NCI-H1048 (cell line): ENCODE measurements around the gene RAP2B.
"Not testable (repeated sequence)": the region's sequence is repeated elsewhere in the genome, so short reads cannot be mapped to it uniquely, and the experiment has no call there.

Source experiments
- DNase-seq: peaks from one replicate; lab custom pipeline; 2025; lab: John Stamatoyannopoulos, UW

The RAP2B gene

GRCh38 chr3:153161714-153162512 is at the start of gene RAP2B:
RAP2B (plus strand) TSS chr3:153162226; CDS start chr3:153162694, 468 bp downstream.
- peak; percentile 61 for DNase-seq

GRCh38 chr3:153113541-153113940 is 48.5 kb upstream of the RAP2B start:
- DNase-seq: no peak

GRCh38 chr3:153114270-153114669 is 47.8 kb upstream of the RAP2B start:
- not testable (repeated sequence) for DNase-seq

GRCh38 chr3:153115326-153115725 is 46.7 kb upstream of the RAP2B start:
- no peak for DNase-seq

GRCh38 chr3:153127788-153128187 is 34.2 kb upstream of the RAP2B start:
- DNase-seq: no peak

- DNase-seq: no peak
These were observed 32.6 kb upstream of the RAP2B start for GRCh38 chr3:153129426-153129825.

GRCh38 chr3:153129866-153130265 is 32.2 kb upstream of the RAP2B start:
- DNase-seq: no peak

- DNase-seq: no peak
These were observed 31.6 kb upstream of the RAP2B start for GRCh38 chr3:153130312-153130977.

GRCh38 chr3:153137626-153138025 is 24.4 kb upstream of the RAP2B start:
- no peak for DNase-seq

- no peak for DNase-seq
These were observed 23.5 kb upstream of the RAP2B start for GRCh38 chr3:153138276-153139210.

- no peak for DNase-seq
These were observed 19.1 kb upstream of the RAP2B start for GRCh38 chr3:153142961-153143360.

GRCh38 chr3:153144071-153144470 is 18.0 kb upstream of the RAP2B start:
- no peak for DNase-seq

GRCh38 chr3:153144779-153145178 is 17.2 kb upstream of the RAP2B start:
- DNase-seq: no peak

GRCh38 chr3:153145454-153145853 is 16.6 kb upstream of the RAP2B start:
- DNase-seq: no peak

GRCh38 chr3:153146191-153147053 is 15.6 kb upstream of the RAP2B start:
- no peak for DNase-seq

GRCh38 chr3:153150991-153151390 is 11.0 kb upstream of the RAP2B start:
- no peak for DNase-seq

GRCh38 chr3:153155786-153156185 is 6.2 kb upstream of the RAP2B start:
- not testable (repeated sequence) for DNase-seq

GRCh38 chr3:153158189-153158588 is 3.8 kb upstream of the RAP2B start:
- no peak for DNase-seq

- DNase-seq: no peak
These were observed 2.9 kb upstream of the RAP2B start for GRCh38 chr3:153158961-153159735.

- DNase-seq: no peak
These were observed 2.1 kb upstream of the RAP2B start for GRCh38 chr3:153159771-153160397.
